Neural cell (in vitro differentiated cells): Measurements from ENCODE around the gene ADCY6. TPM values are rescaled to one million over a fixed set of nuclear protein-coding genes. Genes with fewer than 3 reads are reported as not detected.

Experiments
- H2AFZ ChIP-seq: fragments of 200-600, 300-800 bp; sonication (generic), shearing (Covaris generic); 2 replicates; pipeline ENCODE4 v1.6.0; 2014; ENCODE audit warnings: low read depth, mild to moderate bottlenecking, antibody characterized with exemption, low read length, moderate library complexity
- H3F3A ChIP-seq: fragments of 200-600 bp; shearing (Covaris generic); 2 replicates; pipeline ENCODE4 v1.6.1; 2016; ENCODE audit warnings: mild to moderate bottlenecking, moderate library complexity, mixed read lengths, antibody characterized with exemption, low read length; ENCODE audit not compliant: insufficient read depth, poor library complexity, severe bottlenecking
- H3K27ac ChIP-seq: fragments of 200-600, 300-800 bp; sonication (generic), shearing (Covaris generic); 2 replicates; pipeline ENCODE4 v1.5.1; 2014; ENCODE audit warnings: mild to moderate bottlenecking, low read length, moderate library complexity
- H3K27me3 ChIP-seq: fragments of 300-800, 200-600 bp; sonication (generic), shearing (Covaris generic); 2 replicates; pipeline ENCODE4 v1.6.0; 2014; ENCODE audit warnings: mild to moderate bottlenecking, low read depth, low read length, moderate library complexity; ENCODE audit not compliant: insufficient read depth
- H3K36me3 ChIP-seq: fragments of 300-800, 200-600 bp; sonication (generic), shearing (Covaris generic); 2 replicates; pipeline ENCODE4 v1.5.1; 2014; ENCODE audit warnings: mild to moderate bottlenecking, antibody characterized with exemption, low read length, moderate library complexity; ENCODE audit not compliant: insufficient read depth
- H3K4me2 ChIP-seq: fragments of 300-800, 200-600 bp; sonication (generic), shearing (Covaris generic); 2 replicates; pipeline ENCODE4 v1.6.0; 2014; ENCODE audit warnings: mild to moderate bottlenecking, low read length
- H3K4me3 ChIP-seq: fragments of 300-800, 200-600 bp; sonication (generic), shearing (Covaris generic); 2 replicates; pipeline ENCODE4 v1.5.1; 2014; ENCODE audit warnings: mild to moderate bottlenecking, low read length, moderate library complexity
- H3K79me2 ChIP-seq: fragments of 200-600 bp; shearing (Covaris generic); replicated peaks from 2 replicates; pipeline ENCODE4 v1.6.0; 2014; ENCODE audit warnings: mild to moderate bottlenecking, low read length, moderate library complexity; ENCODE audit not compliant: insufficient read depth
- H3K9ac ChIP-seq: fragments of 300-800, 200-600 bp; sonication (generic), shearing (Covaris generic); 2 replicates; pipeline ENCODE4 v1.6.1; 2016; ENCODE audit warnings: mild to moderate bottlenecking, low read length, mixed read lengths
- H3K9me2 ChIP-seq: fragments of 200-600 bp; shearing (Covaris generic); 2 replicates; pipeline ENCODE4 v1.6.1; 2016; ENCODE audit warnings: mild to moderate bottlenecking, low read length, mixed read lengths; ENCODE audit not compliant: insufficient read depth
- H3K9me3 ChIP-seq: fragments of 200-600, 300-800 bp; sonication (generic), shearing (Covaris generic); 2 replicates; pipeline ENCODE4 v1.6.1; 2016; ENCODE audit warnings: mild to moderate bottlenecking, mixed run types, low read length, moderate library complexity, mixed read lengths
- H4K20me1 ChIP-seq: fragments of 200-600 bp; shearing (Covaris generic); 2 replicates; pipeline ENCODE4 v1.6.1; 2016; ENCODE audit warnings: mild to moderate bottlenecking, mixed run types; ENCODE audit not compliant: insufficient read depth
- EP300 ChIP-seq: fragments of 450-650 bp; conservative IDR thresholded peaks from 2 replicates; pipeline ENCODE4 v1.6.1; 2014; ENCODE audit warnings: antibody characterized with exemption, mild to moderate bottlenecking, moderate library complexity; ENCODE audit not compliant: poor library complexity, severe bottlenecking
- EZH2 ChIP-seq: fragments of 200-600, 300-800 bp; shearing (Covaris generic), sonication (generic); IDR thresholded peaks from 2 replicates; pipeline ENCODE4 v1.6.1; 2014; ENCODE audit warnings: antibody characterized with exemption, low read length, borderline replicate concordance, mild to moderate bottlenecking; ENCODE audit not compliant: insufficient read depth, poor library complexity, severe bottlenecking
- MXI1 ChIP-seq: fragments of 450-650 bp; conservative IDR thresholded peaks from 2 replicates; pipeline ENCODE4 v1.6.1; 2014; ENCODE audit warnings: antibody characterized with exemption, mild to moderate bottlenecking; ENCODE audit not compliant: poor library complexity, severe bottlenecking
- POLR2AphosphoS5 ChIP-seq: IDR thresholded peaks from 2 replicates; pipeline ENCODE4 v1.6.1; 2012
- RAD21 ChIP-seq: fragments of 450-650 bp; conservative IDR thresholded peaks from 2 replicates; pipeline ENCODE4 v1.6.1; 2014; ENCODE audit warnings: antibody characterized with exemption, mild to moderate bottlenecking, moderate library complexity
- SMC3 ChIP-seq: fragments of 450-650 bp; conservative IDR thresholded peaks from 2 replicates; pipeline ENCODE4 v1.6.1; 2014; ENCODE audit warnings: antibody characterized with exemption, mild to moderate bottlenecking, moderate library complexity; ENCODE audit not compliant: poor library complexity
- TAF1 ChIP-seq: IDR thresholded peaks from 2 replicates; pipeline ENCODE4 v1.6.1; 2012; ENCODE audit warnings: low read depth
- polyA plus RNA-seq: library from polyadenylated mRNA; depleted of rRNA; stranded (reverse); fragments of >200 nt; gene quantifications from 2 replicates; pipeline ENCODE4 v1.2.3, GENCODE V29; 2014
- TF ChIP-seq, protein P1 (sequence below): IDR thresholded peaks from 2 replicates; pipeline ENCODE4 v1.6.1; 2012; ENCODE audit warnings: borderline replicate concordance
- TF ChIP-seq, protein P2 (sequence below): fragments of 450-650 bp; IDR thresholded peaks from 2 replicates; pipeline ENCODE4 v1.5.1; 2014; ENCODE audit warnings: antibody characterized with exemption, mild to moderate bottlenecking, moderate library complexity; ENCODE audit not compliant: poor library complexity, severe bottlenecking

ADCY6 gene
- polyA plus RNA-seq, 1 donor from 2014 or later = 43.1 TPM

DNA sequence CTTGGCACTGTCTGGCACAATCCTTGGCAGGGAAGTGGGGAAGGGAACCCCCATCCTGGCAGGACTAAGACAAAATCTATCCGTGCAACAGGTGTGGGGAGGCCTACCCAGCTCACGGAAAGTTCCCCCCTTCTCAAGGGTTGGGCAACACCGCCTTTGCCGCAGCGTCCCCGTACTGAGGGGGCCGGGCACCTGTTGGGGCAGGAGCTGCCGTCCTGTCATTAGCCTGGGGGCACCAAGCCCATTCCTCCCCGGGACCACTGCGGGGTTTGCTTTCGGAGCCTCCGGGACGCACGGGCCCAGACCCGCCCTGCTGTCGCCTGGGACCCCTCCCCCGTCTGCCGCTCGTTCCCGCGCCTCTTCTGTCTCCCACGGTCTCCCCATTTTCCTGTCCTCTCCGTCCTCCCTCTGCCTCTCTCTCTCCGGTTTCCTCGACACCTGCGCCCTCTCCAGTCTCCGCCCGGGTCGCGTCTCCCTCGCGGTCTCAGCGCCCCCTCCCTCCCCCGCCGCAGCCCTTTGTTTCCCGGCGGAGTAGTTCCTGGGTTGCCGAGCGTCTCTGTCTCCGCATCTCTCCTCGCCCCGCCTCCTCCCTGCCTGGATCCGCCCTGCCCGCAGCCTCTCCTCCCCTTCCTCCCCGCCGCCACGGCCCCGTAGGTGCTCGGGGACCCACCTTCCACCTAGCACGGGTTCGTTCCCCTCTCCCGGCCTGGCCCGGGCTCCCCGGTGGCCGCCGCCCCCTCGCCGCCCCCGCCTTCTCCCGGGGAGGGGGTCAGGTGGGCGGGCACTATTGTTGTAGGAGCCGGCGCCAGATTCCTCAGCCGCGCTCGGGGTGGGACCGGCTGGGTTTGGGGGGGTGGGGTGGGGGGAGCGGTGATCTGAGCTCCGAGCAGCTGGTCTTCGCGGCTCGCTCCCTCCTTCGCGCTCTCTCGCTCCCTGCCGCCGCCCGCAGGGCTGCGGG lies 29.3 kb upstream of the ADCY6 start, which contains the start of gene CACNB3:
TSS of gene CACNB3 (plus strand) at position 624 of the 958 bp plus-strand sequence. CDS start 434 bp downstream, outside the sequence.
- no peaks in the 10 kb centered on the region for H3K36me3 ChIP-seq
- H4K20me1 ChIP-seq = peaks cover 3% of the 10 kb centered on the region
- peak within 1 kb of the TSS; percentile 97 for H3K9ac ChIP-seq
- TF ChIP-seq MXI1 (peak; percentile 50), EP300 (peak; percentile 31), POLR2AphosphoS5 (peak; percentile 91), TAF1 (peak; percentile 61), EZH2 (no peak)
- TF ChIP-seq, protein P1, sequence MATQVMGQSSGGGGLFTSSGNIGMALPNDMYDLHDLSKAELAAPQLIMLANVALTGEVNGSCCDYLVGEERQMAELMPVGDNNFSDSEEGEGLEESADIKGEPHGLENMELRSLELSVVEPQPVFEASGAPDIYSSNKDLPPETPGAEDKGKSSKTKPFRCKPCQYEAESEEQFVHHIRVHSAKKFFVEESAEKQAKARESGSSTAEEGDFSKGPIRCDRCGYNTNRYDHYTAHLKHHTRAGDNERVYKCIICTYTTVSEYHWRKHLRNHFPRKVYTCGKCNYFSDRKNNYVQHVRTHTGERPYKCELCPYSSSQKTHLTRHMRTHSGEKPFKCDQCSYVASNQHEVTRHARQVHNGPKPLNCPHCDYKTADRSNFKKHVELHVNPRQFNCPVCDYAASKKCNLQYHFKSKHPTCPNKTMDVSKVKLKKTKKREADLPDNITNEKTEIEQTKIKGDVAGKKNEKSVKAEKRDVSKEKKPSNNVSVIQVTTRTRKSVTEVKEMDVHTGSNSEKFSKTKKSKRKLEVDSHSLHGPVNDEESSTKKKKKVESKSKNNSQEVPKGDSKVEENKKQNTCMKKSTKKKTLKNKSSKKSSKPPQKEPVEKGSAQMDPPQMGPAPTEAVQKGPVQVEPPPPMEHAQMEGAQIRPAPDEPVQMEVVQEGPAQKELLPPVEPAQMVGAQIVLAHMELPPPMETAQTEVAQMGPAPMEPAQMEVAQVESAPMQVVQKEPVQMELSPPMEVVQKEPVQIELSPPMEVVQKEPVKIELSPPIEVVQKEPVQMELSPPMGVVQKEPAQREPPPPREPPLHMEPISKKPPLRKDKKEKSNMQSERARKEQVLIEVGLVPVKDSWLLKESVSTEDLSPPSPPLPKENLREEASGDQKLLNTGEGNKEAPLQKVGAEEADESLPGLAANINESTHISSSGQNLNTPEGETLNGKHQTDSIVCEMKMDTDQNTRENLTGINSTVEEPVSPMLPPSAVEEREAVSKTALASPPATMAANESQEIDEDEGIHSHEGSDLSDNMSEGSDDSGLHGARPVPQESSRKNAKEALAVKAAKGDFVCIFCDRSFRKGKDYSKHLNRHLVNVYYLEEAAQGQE = peak; percentile 85
- TF ChIP-seq, protein P2, sequence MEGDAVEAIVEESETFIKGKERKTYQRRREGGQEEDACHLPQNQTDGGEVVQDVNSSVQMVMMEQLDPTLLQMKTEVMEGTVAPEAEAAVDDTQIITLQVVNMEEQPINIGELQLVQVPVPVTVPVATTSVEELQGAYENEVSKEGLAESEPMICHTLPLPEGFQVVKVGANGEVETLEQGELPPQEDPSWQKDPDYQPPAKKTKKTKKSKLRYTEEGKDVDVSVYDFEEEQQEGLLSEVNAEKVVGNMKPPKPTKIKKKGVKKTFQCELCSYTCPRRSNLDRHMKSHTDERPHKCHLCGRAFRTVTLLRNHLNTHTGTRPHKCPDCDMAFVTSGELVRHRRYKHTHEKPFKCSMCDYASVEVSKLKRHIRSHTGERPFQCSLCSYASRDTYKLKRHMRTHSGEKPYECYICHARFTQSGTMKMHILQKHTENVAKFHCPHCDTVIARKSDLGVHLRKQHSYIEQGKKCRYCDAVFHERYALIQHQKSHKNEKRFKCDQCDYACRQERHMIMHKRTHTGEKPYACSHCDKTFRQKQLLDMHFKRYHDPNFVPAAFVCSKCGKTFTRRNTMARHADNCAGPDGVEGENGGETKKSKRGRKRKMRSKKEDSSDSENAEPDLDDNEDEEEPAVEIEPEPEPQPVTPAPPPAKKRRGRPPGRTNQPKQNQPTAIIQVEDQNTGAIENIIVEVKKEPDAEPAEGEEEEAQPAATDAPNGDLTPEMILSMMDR = no peak
- peaks cover 4% of the 10 kb centered on the region for H3F3A ChIP-seq
- no peaks in the 10 kb centered on the region for H3K9me2 ChIP-seq
- peak within 1 kb of the TSS; percentile 80 for H2AFZ ChIP-seq
- no peaks in the 10 kb centered on the region for H3K9me3 ChIP-seq
- peak within 1 kb of the TSS; percentile 96 for H3K4me3 ChIP-seq
- no peaks in the 10 kb centered on the region for H3K27me3 ChIP-seq
- peak within 1 kb of the TSS; percentile 97 for H3K27ac ChIP-seq
- peaks cover 50% of the 10 kb centered on the region for H3K79me2 ChIP-seq
- H3K4me2 ChIP-seq = peak within 1 kb of the TSS; percentile 99

DNA sequence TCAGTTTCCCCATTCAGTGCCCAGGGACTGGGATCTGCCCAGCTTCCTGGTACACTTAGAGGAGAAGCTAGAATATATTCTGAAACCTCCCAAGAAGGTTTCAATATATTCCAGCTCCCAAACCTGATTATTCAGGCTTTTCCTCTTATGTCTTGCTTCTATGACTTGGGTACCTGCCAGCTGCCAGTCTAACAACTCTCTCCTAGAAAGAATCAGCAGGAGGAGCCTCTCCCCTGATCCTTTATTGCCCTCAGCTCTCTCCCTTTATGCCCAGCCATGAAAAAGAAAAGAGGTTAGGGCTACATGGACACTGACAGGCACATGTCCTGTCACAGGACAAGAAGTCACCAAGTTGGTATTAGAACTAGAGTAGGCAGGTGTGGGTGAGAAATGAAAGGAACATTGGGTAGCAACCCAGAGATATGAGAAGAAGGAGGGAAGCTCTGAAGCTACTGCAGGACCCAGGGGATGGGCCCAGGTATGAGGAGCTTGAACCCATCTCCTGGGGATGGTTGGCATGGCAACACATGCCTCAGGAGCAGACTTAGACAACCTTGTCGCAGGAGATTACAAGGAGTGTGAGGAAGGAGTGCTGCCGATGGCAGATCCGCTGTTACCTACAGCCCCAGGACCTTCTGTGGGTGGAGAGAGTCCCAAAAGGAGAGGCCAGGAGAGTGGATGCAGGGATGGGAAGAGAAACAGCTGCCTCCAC lies 27.4 kb upstream of the ADCY6 start:
- TF ChIP-seq POLR2AphosphoS5 (no peak), EP300 (no peak), SMC3 (no peak), RAD21 (no peak), MXI1 (no peak), TAF1 (no peak), EZH2 (no peak)
- TF ChIP-seq, protein P1 = no peak
- TF ChIP-seq, protein P2 = no peak
- Histone ChIP-seq H3K9me3 (no peaks in the 10 kb centered on the region), H4K20me1 (no peaks in the 10 kb centered on the region), H3K27ac (peak overlapping the region; percentile 97), H3K9ac (peak overlapping the region; percentile 97), H2AFZ (no peak overlapping the region), H3K4me3 (peak overlapping the region; percentile 96), H3K9me2 (no peaks in the 10 kb centered on the region), H3K27me3 (no peaks in the 10 kb centered on the region), H3K79me2 (peaks cover 46% of the 10 kb centered on the region), H3K36me3 (no peaks in the 10 kb centered on the region), H3F3A (peaks cover 4% of the 10 kb centered on the region), H3K4me2 (peak overlapping the region; percentile 99)
